K562 (cell line): ENCODE data around the gene RSRP1. TPM values are rescaled to one million over a fixed set of nuclear protein-coding genes. Genes with fewer than 3 reads are reported as not detected.

Source experiments
- ADNP ChIP-seq: fragments of 200-800 bp; sonication (Bioruptor generic); IDR thresholded peaks from 2 replicates; pipeline ENCODE4 v1.6.1; 2016; ENCODE audit warnings: missing genetic modification characterization, missing compliant biosample characterization
- ARID1B ChIP-seq: fragments of 450-650 bp; IDR thresholded peaks from 2 replicates; pipeline ENCODE4 v1.6.1; 2016; ENCODE audit warnings: antibody characterized with exemption, mild to moderate bottlenecking, inconsistent platforms
- HDAC1 ChIP-seq, 2 experiments: fragments of 450-650 bp; IDR thresholded peaks; 2 replicates each; pipeline ENCODE4 v1.6.1; 2016 to 2017; ENCODE audit warnings: inconsistent platforms in 1 of 2, mild to moderate bottlenecking in 1 of 2, moderate library complexity in 1 of 2
- HEY1 ChIP-seq: fragments of 250-450 bp; sonication (Bioruptor Pico); IDR thresholded peaks from 2 replicates; pipeline ENCODE4 v1.5.0; 2020; ENCODE audit warnings: mild to moderate bottlenecking, moderate library complexity, borderline replicate concordance
- KLF10 ChIP-seq: fragments of 250-450 bp; sonication (Bioruptor Pico); IDR thresholded peaks from 2 replicates; pipeline ENCODE4 v1.6.1; 2021; ENCODE audit warnings: matching md5 sums
- MEIS2 ChIP-seq: fragments of 450-650 bp; IDR thresholded peaks from 2 replicates; pipeline ENCODE4 v1.6.1; 2014; ENCODE audit warnings: mild to moderate bottlenecking; ENCODE audit not compliant: partially characterized antibody
- POLR2G ChIP-seq: fragments of 200-400 bp; formaldehyde crosslinking; IDR thresholded peaks from 2 replicates; pipeline ENCODE4 v1.6.1; 2017; ENCODE audit warnings: low read depth, mild to moderate bottlenecking, antibody characterized with exemption, low read length, moderate library complexity
- RBM39 ChIP-seq: fragments of 200-400 bp; formaldehyde crosslinking; optimal IDR thresholded peaks from 2 replicates; pipeline ENCODE3; 2018; ENCODE audit warnings: low read depth, low read length
- TAF1 ChIP-seq: IDR thresholded peaks from 2 replicates; pipeline ENCODE4 v1.6.1; 2011; ENCODE audit warnings: mild to moderate bottlenecking, low read length, moderate library complexity; ENCODE audit not compliant: insufficient read depth, control insufficient read depth, severe bottlenecking; ENCODE audit errors: extremely low read depth
- TEAD1 ChIP-seq, 2 experiments: fragments of 450-650 bp in 1 of 2; sonication (generic) in 1 of 2; formaldehyde crosslinking; IDR thresholded peaks; 2 replicates each; pipeline versions ENCODE4 v1.4.0 to v1.8.0; 2020 to 2022; ENCODE audit warnings: mild to moderate bottlenecking in 2 of 2, missing genetic modification reagents in 1 of 2
- ZC3H4 ChIP-seq: sonication (generic); formaldehyde crosslinking; IDR thresholded peaks from 2 replicates; pipeline ENCODE4 v1.9.0; 2021; ENCODE audit warnings: missing genetic modification reagents, borderline replicate concordance
- ZNF274 ChIP-seq: IDR thresholded peaks from 2 replicates; pipeline ENCODE4 v1.6.1; 2011; ENCODE audit warnings: low read depth, mild to moderate bottlenecking, low read length, moderate library complexity, borderline replicate concordance
- polyA plus RNA-seq, 8 experiments: library from polyadenylated mRNA; depleted of rRNA in 4 of 8; stranded (reverse) in 5 of 8; unstranded in 3 of 8; fragments of >200 nt; fragmentation: Nextera tagmentation in 2 of 8; fragmentation: Illumina TruSeq in 1 of 8; extraction: Ambion mirVana in 2 of 8; extraction: Trizol in 1 of 8; gene quantifications; 2 replicates each; pipeline versions ENCODE4 v1.2.1 to v1.2.3, GENCODE V29; 2011 to 2014; ENCODE audit warnings: inconsistent platforms in 1 of 8, missing spikeins in 1 of 8
- total RNA-seq, 7 experiments: library from RNA; depleted of rRNA in 6 of 7; stranded (reverse); fragments of >200 nt in 6 of 7; fragmentation: Illumina TruSeq in 2 of 7; extraction: Trizol in 2 of 7; gene quantifications; 2 replicates each; pipeline versions ENCODE4 v1.2.1 to v1.2.3, GENCODE V29; 2011 to 2021; ENCODE audit warnings: low replicate concordance in 1 of 7
- TF ChIP-seq, protein P1 (sequence below), 2 experiments: fragments of 450-650 bp in 1 of 2; sonication (generic) in 1 of 2; formaldehyde crosslinking in 1 of 2; IDR thresholded peaks in 1 of 2; conservative IDR thresholded peaks in 1 of 2; 2 replicates each; pipeline versions ENCODE4 v1.6.1 to v1.8.1; 2016 to 2023; ENCODE audit warnings: mild to moderate bottlenecking in 2 of 2, moderate library complexity in 2 of 2, inconsistent platforms in 1 of 2, missing genetic modification reagents in 1 of 2
- TF ChIP-seq, protein P2 (sequence below): fragments of 250-450 bp; sonication (Bioruptor Pico); IDR thresholded peaks from 2 replicates; pipeline ENCODE4 v1.8.0; 2021; ENCODE audit warnings: borderline replicate concordance, mild to moderate bottlenecking, moderate library complexity; ENCODE audit not compliant: poor library complexity, severe bottlenecking
- TF ChIP-seq, protein P3 (sequence below): fragments of 200-400 bp; formaldehyde crosslinking; IDR thresholded peaks from 2 replicates; pipeline ENCODE4 v1.6.1; 2017; ENCODE audit warnings: mild to moderate bottlenecking, low read depth, low read length, moderate library complexity
- TF ChIP-seq, protein P4 (sequence below): fragments of 450-650 bp; formaldehyde crosslinking; IDR thresholded peaks from 2 replicates; pipeline ENCODE4 v1.4.0; 2022; ENCODE audit warnings: missing genetic modification characterization
- TF ChIP-seq, protein P5 (sequence below): fragments of 450-650 bp; IDR thresholded peaks from 2 replicates; pipeline ENCODE4 v1.7.1; 2018; ENCODE audit warnings: mild to moderate bottlenecking, low read depth; ENCODE audit not compliant: partially characterized antibody

RSRP1 gene
- total and polyA plus RNA-seq, 9 of the 15 experiments (the other 6 are each of a cell fraction or from before 2014, with no cell fraction given) = 27.2 to 283 (median 146) TPM

DNA sequence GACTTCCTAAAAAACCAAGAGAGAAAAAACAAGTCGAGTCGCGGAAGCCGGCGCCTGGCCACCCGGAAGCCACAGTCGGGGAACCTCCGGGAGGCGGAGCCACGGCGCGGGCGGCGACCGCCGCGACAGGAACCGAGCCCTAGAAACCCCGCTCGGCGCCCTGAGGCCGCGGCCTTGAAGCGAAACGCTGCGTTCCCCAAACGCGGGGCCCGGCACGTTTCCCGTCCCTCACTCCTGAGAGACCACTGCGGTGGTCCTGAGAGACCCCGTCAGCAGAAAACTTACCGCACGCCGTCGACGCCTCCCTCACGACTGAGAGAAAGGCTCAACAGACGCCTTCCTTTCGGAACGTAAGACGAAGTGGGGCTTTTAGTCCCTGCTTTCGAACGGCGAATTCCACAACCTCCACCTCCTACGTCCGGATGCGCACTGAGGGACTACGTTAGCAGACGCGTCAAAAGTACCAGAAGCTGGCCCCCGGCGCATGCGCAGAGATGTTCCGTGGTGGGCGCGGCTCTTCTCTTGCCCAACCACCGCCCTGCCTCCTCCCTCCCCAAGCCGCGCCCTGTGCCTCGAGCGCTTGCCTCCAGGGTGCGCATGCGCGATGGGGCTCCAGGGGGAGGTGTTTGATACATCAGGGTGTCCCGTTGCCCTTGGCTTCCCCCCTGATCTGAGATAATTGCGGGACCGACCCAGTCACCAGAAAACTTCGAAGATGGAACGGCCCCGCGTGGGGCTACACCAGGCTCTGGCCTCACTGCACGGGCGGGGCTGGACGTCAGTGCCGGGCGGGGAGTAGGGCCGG, at the start of gene RSRP1 (continued):
- TF ChIP-seq KLF10 (CRISPR knock-in tag) (0 out of 2 replicates have a peak, but pooled peaks have one; percentile 52), ZC3H4 (CRISPR knock-in tag) (no peak), ZNF274 (no peak), RBM39 (no peak), HEY1 (no peak), POLR2G (peak; percentile 97), HDAC1 (IDR thresholded peaks at IDR 0.05) (peak in 1 of 2 experiments; percentile 89; a peak in 2 of 4 replicates), TEAD1 (CRISPR knock-in tag; IDR thresholded peaks at IDR 0.05) (peak; percentile 68 to 74; a peak in 3 of 4 replicates), ARID1B (peak; percentile 51; the same call in 1 of the 2 replicates), TAF1 (peak; percentile 97), MEIS2 (peak; percentile 98), ADNP (no peak)
- TF ChIP-seq, protein P1, sequence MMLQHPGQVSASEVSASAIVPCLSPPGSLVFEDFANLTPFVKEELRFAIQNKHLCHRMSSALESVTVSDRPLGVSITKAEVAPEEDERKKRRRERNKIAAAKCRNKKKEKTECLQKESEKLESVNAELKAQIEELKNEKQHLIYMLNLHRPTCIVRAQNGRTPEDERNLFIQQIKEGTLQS (IDR thresholded peaks at IDR 0.05) = 0 out of 2 replicates have a peak, but pooled peaks have one; percentile 27
- TF ChIP-seq, protein P1 (CRISPR knock-in tag; conservative IDR thresholded peaks at IDR 0.05) = peak; percentile 71; the same call in 1 of the 2 replicates
- TF ChIP-seq, protein P2, sequence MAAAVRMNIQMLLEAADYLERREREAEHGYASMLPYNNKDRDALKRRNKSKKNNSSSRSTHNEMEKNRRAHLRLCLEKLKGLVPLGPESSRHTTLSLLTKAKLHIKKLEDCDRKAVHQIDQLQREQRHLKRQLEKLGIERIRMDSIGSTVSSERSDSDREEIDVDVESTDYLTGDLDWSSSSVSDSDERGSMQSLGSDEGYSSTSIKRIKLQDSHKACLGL (CRISPR knock-in tag) = no peak
- TF ChIP-seq, protein P3, sequence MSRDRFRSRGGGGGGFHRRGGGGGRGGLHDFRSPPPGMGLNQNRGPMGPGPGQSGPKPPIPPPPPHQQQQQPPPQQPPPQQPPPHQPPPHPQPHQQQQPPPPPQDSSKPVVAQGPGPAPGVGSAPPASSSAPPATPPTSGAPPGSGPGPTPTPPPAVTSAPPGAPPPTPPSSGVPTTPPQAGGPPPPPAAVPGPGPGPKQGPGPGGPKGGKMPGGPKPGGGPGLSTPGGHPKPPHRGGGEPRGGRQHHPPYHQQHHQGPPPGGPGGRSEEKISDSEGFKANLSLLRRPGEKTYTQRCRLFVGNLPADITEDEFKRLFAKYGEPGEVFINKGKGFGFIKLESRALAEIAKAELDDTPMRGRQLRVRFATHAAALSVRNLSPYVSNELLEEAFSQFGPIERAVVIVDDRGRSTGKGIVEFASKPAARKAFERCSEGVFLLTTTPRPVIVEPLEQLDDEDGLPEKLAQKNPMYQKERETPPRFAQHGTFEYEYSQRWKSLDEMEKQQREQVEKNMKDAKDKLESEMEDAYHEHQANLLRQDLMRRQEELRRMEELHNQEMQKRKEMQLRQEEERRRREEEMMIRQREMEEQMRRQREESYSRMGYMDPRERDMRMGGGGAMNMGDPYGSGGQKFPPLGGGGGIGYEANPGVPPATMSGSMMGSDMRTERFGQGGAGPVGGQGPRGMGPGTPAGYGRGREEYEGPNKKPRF = no peak
- TF ChIP-seq, protein P4, sequence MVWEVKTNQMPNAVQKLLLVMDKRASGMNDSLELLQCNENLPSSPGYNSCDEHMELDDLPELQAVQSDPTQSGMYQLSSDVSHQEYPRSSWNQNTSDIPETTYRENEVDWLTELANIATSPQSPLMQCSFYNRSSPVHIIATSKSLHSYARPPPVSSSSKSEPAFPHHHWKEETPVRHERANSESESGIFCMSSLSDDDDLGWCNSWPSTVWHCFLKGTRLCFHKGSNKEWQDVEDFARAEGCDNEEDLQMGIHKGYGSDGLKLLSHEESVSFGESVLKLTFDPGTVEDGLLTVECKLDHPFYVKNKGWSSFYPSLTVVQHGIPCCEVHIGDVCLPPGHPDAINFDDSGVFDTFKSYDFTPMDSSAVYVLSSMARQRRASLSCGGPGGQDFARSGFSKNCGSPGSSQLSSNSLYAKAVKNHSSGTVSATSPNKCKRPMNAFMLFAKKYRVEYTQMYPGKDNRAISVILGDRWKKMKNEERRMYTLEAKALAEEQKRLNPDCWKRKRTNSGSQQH (CRISPR knock-in tag) = peak; percentile 84; the same call in 1 of the 2 replicates
- TF ChIP-seq, protein P5, sequence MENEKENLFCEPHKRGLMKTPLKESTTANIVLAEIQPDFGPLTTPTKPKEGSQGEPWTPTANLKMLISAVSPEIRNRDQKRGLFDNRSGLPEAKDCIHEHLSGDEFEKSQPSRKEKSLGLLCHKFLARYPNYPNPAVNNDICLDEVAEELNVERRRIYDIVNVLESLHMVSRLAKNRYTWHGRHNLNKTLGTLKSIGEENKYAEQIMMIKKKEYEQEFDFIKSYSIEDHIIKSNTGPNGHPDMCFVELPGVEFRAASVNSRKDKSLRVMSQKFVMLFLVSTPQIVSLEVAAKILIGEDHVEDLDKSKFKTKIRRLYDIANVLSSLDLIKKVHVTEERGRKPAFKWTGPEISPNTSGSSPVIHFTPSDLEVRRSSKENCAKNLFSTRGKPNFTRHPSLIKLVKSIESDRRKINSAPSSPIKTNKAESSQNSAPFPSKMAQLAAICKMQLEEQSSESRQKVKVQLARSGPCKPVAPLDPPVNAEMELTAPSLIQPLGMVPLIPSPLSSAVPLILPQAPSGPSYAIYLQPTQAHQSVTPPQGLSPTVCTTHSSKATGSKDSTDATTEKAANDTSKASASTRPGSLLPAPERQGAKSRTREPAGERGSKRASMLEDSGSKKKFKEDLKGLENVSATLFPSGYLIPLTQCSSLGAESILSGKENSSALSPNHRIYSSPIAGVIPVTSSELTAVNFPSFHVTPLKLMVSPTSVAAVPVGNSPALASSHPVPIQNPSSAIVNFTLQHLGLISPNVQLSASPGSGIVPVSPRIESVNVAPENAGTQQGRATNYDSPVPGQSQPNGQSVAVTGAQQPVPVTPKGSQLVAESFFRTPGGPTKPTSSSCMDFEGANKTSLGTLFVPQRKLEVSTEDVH = peak; percentile 63
